ENCODE results near the gene VEGFA.

Gene VEGFA

GRCh38 chr6:43821101-43821886, 51.3 kb downstream of the VEGFA start:
- DNase-seq (ENCODE audit: low spot score): no peak

GRCh38 chr6:43823390-43823789, 53.4 kb downstream of the VEGFA start:
- DNase-seq (ENCODE audit: low spot score): no peak

GRCh38 chr6:43823879-43824702, 54.1 kb downstream of the VEGFA start:
- DNase-seq (ENCODE audit: low spot score): no peak

- no peak for DNase-seq (ENCODE audit: low spot score)
Observed at GRCh38 chr6:43824703-43825064, 54.7 kb downstream of the VEGFA start.

- DNase-seq (ENCODE audit: low spot score): no peak
Observed at GRCh38 chr6:43825187-43826115, 55.4 kb downstream of the VEGFA start.

GRCh38 chr6:43826730-43827129, 56.7 kb downstream of the VEGFA start:
- DNase-seq (ENCODE audit: low spot score): no peak

GRCh38 chr6:43827898-43828297, 57.9 kb downstream of the VEGFA start:
- DNase-seq (ENCODE audit: low spot score): no peak

- DNase-seq (ENCODE audit: low spot score): no peak
Observed at GRCh38 chr6:43828711-43829110, 58.7 kb downstream of the VEGFA start.

GRCh38 chr6:43829470-43829869, 59.5 kb downstream of the VEGFA start:
- no peak for DNase-seq (ENCODE audit: low spot score)

GRCh38 chr6:43830775-43831174, 60.8 kb downstream of the VEGFA start:
- no peak for DNase-seq (ENCODE audit: low spot score)

- no peak for DNase-seq (ENCODE audit: low spot score)
Observed at GRCh38 chr6:43831191-43831590, 61.2 kb downstream of the VEGFA start.

- DNase-seq (ENCODE audit: low spot score): no peak
Observed at GRCh38 chr6:43833223-43833995, 63.4 kb downstream of the VEGFA start.

GRCh38 chr6:43833996-43834390, 64.0 kb downstream of the VEGFA start:
- no peak for DNase-seq (ENCODE audit: low spot score)

GRCh38 chr6:43834528-43835155, 64.6 kb downstream of the VEGFA start:
- no peak for DNase-seq (ENCODE audit: low spot score)

- DNase-seq (ENCODE audit: low spot score): no peak
Observed at GRCh38 chr6:43835872-43836419, 65.9 kb downstream of the VEGFA start.
